Prostate gland (tissue), 2 donors: ENCODE measurements around the gene DCC. TPM values are rescaled to one million over a fixed set of nuclear protein-coding genes. Genes with fewer than 3 reads are reported as not detected.

ENCODE experiments used
- DNase-seq: peaks from one replicate; pipeline ENCODE4 v3.0.0-alpha.2; 2019; ENCODE audit warnings: low spot score
- H3K27ac ChIP-seq, 2 donors: fragments of 200-600 bp; sonication (generic); 2 replicates each; pipeline ENCODE4 v1.5.1; 2017 to 2019
- H3K27me3 ChIP-seq: fragments of 200-600 bp; sonication (generic); replicated peaks from 2 replicates; pipeline ENCODE4 v1.5.1; 2019; ENCODE audit not compliant: insufficient read depth
- H3K36me3 ChIP-seq, 2 donors: fragments of 200-600 bp; sonication (generic); 1 replicate in 1 of 2; 2 replicates in 1 of 2; pipeline versions ENCODE4 v1.5.1 to v1.8.1; 2017 to 2019
- H3K4me1 ChIP-seq: fragments of 200-600 bp; sonication (generic); replicated peaks from 2 replicates; pipeline ENCODE4 v1.5.1; 2019
- H3K4me3 ChIP-seq, 2 donors: fragments of 200-600 bp; sonication (generic); 2 replicates each; pipeline ENCODE4 v1.5.1; 2017 to 2019
- H3K9me3 ChIP-seq: fragments of 200-600 bp; sonication (generic); 2 replicates; pipeline ENCODE4 v1.5.1; 2017
- CTCF ChIP-seq, 4 experiments: fragments of 200-600 bp in 2 of 4; fragments of 450-650 bp in 2 of 4; sonication (generic) in 2 of 4; IDR thresholded peaks; 1 replicate in 3 of 4; 2 replicates in 1 of 4; pipeline ENCODE4 v1.5.1; 2016 to 2019; ENCODE audit warnings: antibody characterized with exemption in 4 of 4, mild to moderate bottlenecking in 2 of 4, moderate library complexity in 2 of 4
- POLR2A ChIP-seq: fragments of 450-650 bp; IDR thresholded peaks from one replicate; pipeline ENCODE4 v1.6.1; 2016; ENCODE audit warnings: antibody characterized with exemption, mild to moderate bottlenecking
- POLR2AphosphoS5 ChIP-seq: sonication (generic); formaldehyde crosslinking; IDR thresholded peaks from one replicate; pipeline ENCODE4 v1.6.1; 2017; ENCODE audit warnings: antibody characterized with exemption
- WGBS: methylation state at CpG from one replicate; pipeline ENCODE4 v1.1.5; 2018; 5-methylcytosine and 5-hydroxymethylcytosine counted together
- intact Hi-C: fragments of 100-400 bp; cut with DNase I; formaldehyde crosslinking; loops from one replicate; pipeline ENCODE4 v1.14.2; 2022
- total RNA-seq, 2 donors: library from RNA; depleted of rRNA; stranded (reverse); fragments of >200 nt; gene quantifications; one replicate each; pipeline ENCODE4 v1.1.0, GENCODE V29; 2016

Gene DCC
- total RNA-seq, 2 donors from 2014 or later = 0.55 to 3.7 TPM

GRCh38 chr18:52451256-52451655 is 111.3 kb downstream of the DCC start:
- Histone ChIP-seq H3K27me3 (no peaks in the 10 kb centered on the region), H3K27ac (no peak overlapping the region), H3K9me3 (no peaks in the 10 kb centered on the region), H3K36me3 (no peaks in the 10 kb centered on the region), H3K4me3 (no peak overlapping the region), H3K4me1 (no peaks in the 10 kb centered on the region)
- no peak for DNase-seq
- TF ChIP-seq CTCF (IDR thresholded peaks at IDR 0.05) = no peak
- no peak for TF ChIP-seq POLR2A
- TF ChIP-seq POLR2AphosphoS5 = no peak
- WGBS = 63% methylated on average over 4 of the region's 4 CpGs
- intact Hi-C loops = no loop called here

- Histone ChIP-seq H3K9me3 (no peaks in the 10 kb centered on the region), H3K27ac (no peak overlapping the region), H3K27me3 (no peaks in the 10 kb centered on the region), H3K4me1 (no peaks in the 10 kb centered on the region), H3K36me3 (no peaks in the 10 kb centered on the region), H3K4me3 (no peak overlapping the region)
- intact Hi-C loops = no loop called here
- 96% methylated on average over 1 of the region's 1 CpG for WGBS
- DNase-seq = no peak
- TF ChIP-seq CTCF (IDR thresholded peaks at IDR 0.05) = no peak
- no peak for TF ChIP-seq POLR2A
- TF ChIP-seq POLR2AphosphoS5 = no peak
Observed at GRCh38 chr18:52451851-52452250, 111.9 kb downstream of the DCC start.

- Histone ChIP-seq H3K27ac (no peak overlapping the region), H3K4me3 (no peak overlapping the region), H3K36me3 (no peaks in the 10 kb centered on the region), H3K9me3 (no peaks in the 10 kb centered on the region), H3K4me1 (no peaks in the 10 kb centered on the region), H3K27me3 (no peaks in the 10 kb centered on the region)
- no peak for TF ChIP-seq POLR2A
- TF ChIP-seq POLR2AphosphoS5 = no peak
- no peak for TF ChIP-seq CTCF (IDR thresholded peaks at IDR 0.05)
- WGBS = 91% methylated on average over 4 of the region's 4 CpGs
- intact Hi-C loops = no loop called here
- DNase-seq = no peak
Observed at GRCh38 chr18:52452427-52452826, 112.4 kb downstream of the DCC start.

- intact Hi-C loops = no loop called here
- Histone ChIP-seq H3K27me3 (no peaks in the 10 kb centered on the region), H3K4me1 (no peaks in the 10 kb centered on the region), H3K36me3 (no peaks in the 10 kb centered on the region), H3K4me3 (no peak overlapping the region), H3K9me3 (no peaks in the 10 kb centered on the region), H3K27ac (no peak overlapping the region)
- TF ChIP-seq POLR2A = no peak
- no peak for TF ChIP-seq CTCF (IDR thresholded peaks at IDR 0.05)
- no peak for TF ChIP-seq POLR2AphosphoS5
- 97% methylated on average over 1 of the region's 1 CpG for WGBS
- DNase-seq = no peak
Observed at GRCh38 chr18:52459890-52460289, 119.9 kb downstream of the DCC start.

GRCh38 chr18:52462853-52463252 is 122.9 kb downstream of the DCC start:
- TF ChIP-seq POLR2AphosphoS5 = no peak
- no peak for TF ChIP-seq CTCF (IDR thresholded peaks at IDR 0.05)
- TF ChIP-seq POLR2A = no peak
- Histone ChIP-seq H3K36me3 (no peaks in the 10 kb centered on the region), H3K4me1 (no peaks in the 10 kb centered on the region), H3K4me3 (no peak overlapping the region), H3K27me3 (no peaks in the 10 kb centered on the region), H3K9me3 (no peaks in the 10 kb centered on the region), H3K27ac (no peak overlapping the region)
- WGBS = 96% methylated on average over 4 of the region's 4 CpGs
- intact Hi-C loops = no loop called here
- DNase-seq = no peak
